GM21723 (cell line): ENCODE results near the gene ART1.

Experiments
- ATAC-seq: cut with Tn5 transposase; IDR thresholded peaks from one replicate; pipeline ENCODE4 v1.9.1; 2021; ENCODE audit warnings: mild to moderate bottlenecking, moderate library complexity; ENCODE audit not compliant: unreplicated experiment

ART1 gene

DNA sequence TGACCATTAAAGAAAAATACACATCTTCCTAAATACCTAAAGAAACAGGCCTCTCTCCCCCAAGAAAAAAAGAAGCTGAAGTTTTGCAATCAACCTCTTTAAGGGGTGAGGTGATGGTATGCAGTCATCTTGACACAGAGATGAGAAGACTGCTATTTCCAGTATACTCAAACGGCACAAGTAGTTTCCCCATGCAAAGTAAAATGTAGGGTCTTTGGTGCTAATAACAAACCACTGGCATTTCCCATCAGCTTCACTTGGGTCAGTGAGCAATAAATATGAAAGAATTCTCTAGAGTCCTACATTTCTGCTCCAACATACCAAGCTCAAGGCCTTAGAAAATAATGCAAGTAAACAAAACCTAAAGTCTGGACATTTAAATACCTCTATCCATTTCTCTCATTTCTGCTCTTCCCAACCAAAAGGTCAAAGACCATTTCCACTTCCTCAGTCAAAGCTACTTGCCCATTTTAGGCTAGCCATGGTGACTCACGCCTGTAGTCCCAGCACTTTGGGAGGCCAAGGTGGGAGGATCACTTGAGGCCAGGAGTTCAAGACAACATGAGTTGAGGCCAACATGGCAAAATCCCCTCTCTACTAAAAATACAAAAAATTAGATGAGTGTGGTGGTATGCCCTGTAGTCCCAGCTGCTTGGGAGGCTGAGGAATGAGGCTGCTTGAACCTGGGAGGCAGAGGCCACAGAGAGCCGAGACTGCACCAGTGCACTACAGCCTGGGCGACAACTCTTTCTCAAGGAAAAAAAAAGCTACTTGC lies 65.7 kb downstream of the ART1 start:
- no peak for ATAC-seq

DNA sequence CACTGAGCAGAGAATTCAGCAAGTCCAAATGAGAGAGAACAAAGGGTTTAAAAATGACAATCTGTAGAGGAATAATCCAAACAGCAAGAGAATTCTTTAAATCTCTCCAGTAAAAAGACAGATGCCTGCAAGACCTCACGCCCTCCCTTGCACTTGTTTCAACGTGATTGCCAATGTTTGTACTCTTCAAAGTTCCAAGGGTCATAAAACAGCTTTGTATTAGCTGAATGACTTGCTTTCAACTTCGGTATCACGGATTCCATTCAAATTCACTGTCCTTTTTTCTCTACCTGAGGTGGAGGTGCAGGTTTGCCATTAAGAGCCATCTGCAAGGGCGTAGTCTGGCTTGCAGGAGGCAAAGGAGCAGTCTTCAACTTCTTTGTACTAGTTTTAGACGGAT lies 67.3 kb downstream of the ART1 start:
- no peak for ATAC-seq
